Ishikawa (cell line): Measurements from ENCODE around the gene FBL.

ENCODE experiments used
- CEBPB ChIP-seq: IDR thresholded peaks from 2 replicates; pipeline ENCODE4 v1.6.1; 2012
- CREB1 ChIP-seq: IDR thresholded peaks from 2 replicates; pipeline ENCODE4 v1.6.1; 2012; ENCODE audit warnings: low read depth
- EGR1 ChIP-seq: IDR thresholded peaks from 2 replicates; pipeline ENCODE4 v1.6.1; 2012
- EP300 ChIP-seq: IDR thresholded peaks from 2 replicates; pipeline ENCODE4 v1.6.1; 2012; ENCODE audit warnings: borderline replicate concordance
- FOXM1 ChIP-seq: IDR thresholded peaks from 2 replicates; pipeline ENCODE4 v1.6.1; 2012; ENCODE audit warnings: low read depth, borderline replicate concordance
- MAX ChIP-seq: IDR thresholded peaks from 2 replicates; pipeline ENCODE4 v1.6.1; 2012
- NFIC ChIP-seq: IDR thresholded peaks from 2 replicates; pipeline ENCODE4 v1.6.1; 2012
- RAD21 ChIP-seq: IDR thresholded peaks from 2 replicates; pipeline ENCODE4 v1.6.1; 2012; ENCODE audit warnings: low read depth
- REST ChIP-seq: IDR thresholded peaks from 2 replicates; pipeline ENCODE4 v1.6.1; 2012; ENCODE audit warnings: low read depth, mild to moderate bottlenecking
- TAF1 ChIP-seq: IDR thresholded peaks from 2 replicates; pipeline ENCODE4 v1.6.1; 2012; ENCODE audit warnings: low read depth, mild to moderate bottlenecking
- TCF12 ChIP-seq: IDR thresholded peaks from 2 replicates; pipeline ENCODE4 v1.6.1; 2012; ENCODE audit warnings: low read depth
- TEAD4 ChIP-seq: IDR thresholded peaks from 2 replicates; pipeline ENCODE4 v1.6.1; 2012
- USF1 ChIP-seq: IDR thresholded peaks from 2 replicates; pipeline ENCODE4 v1.6.1; 2012
- YY1 ChIP-seq: IDR thresholded peaks from 2 replicates; pipeline ENCODE4 v1.6.1; 2012; ENCODE audit warnings: low read depth
- ZBTB7A ChIP-seq: IDR thresholded peaks from 2 replicates; pipeline ENCODE4 v1.6.1; 2012; ENCODE audit warnings: low read depth

Gene FBL

DNA sequence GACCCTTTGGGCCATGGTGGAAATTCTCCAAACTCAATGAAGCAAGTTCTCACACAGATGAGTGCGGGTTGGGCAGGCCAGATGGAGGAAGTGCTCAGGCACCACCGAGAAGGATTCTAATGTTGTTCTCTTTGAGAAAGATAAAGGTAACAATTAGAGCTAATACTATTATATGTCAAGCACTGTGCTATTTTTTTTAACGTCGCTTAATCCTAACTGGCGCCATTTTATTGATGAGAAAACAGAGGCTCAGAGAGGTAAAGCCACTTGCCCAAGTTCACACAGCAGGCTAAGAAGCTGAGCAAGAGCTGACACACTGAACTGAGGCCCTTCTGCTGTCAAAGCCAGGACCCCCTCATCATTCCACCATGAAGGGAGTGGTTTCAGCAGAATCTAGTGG is 1.0 kb downstream of the FBL start:
- TF ChIP-seq CEBPB: no peak
- no peak for TF ChIP-seq USF1
- TF ChIP-seq NFIC: no peak
- TF ChIP-seq TEAD4: no peak
- no peak for TF ChIP-seq EP300
- TF ChIP-seq FOXM1: no peak
- TF ChIP-seq ZBTB7A: no peak
- no peak for TF ChIP-seq TAF1
- TF ChIP-seq TCF12: no peak
- no peak for TF ChIP-seq CREB1
- no peak for TF ChIP-seq MAX

DNA sequence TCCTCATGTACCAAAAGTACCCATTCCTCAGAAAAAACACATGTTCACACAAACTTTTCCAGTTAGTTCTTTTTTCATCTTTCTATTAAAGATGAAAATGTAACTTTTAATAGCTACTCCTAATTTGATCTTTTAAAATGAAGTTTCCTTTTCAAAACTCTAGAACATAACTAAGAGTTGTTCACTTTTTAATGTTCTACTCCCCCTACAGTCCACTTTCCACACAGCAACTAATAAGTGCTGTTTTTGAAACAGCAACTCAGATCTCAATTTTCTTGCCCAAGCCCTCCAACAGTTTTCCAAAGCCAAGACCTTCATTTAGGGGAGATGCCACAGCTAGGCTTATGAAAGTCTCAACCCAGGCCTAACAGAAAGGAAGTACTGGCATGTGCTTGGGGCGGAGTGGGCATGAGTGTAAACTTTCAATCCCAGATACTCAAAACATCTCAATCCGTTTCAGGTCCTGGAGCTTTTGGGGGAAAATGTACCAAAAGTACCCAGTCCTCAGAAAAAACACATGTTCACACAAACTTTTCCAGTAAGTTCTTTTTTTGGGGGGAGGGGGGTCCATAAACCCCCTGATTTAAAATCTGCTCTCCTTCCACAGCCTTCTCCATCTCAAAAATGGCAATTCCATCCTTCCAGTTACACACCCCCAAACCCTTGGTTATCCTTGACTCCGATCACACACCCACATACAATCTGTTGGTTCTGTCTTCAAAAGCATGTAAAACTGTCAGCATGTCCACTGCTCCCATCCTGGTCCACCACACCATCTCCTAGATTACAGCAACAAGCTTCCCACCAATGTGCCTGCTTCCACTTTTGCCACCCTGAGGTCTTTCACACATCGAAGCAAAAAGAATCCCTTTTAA is 2.0 kb downstream of the FBL start:
- TF ChIP-seq RAD21 (peak; percentile 47), CEBPB (no peak)

DNA sequence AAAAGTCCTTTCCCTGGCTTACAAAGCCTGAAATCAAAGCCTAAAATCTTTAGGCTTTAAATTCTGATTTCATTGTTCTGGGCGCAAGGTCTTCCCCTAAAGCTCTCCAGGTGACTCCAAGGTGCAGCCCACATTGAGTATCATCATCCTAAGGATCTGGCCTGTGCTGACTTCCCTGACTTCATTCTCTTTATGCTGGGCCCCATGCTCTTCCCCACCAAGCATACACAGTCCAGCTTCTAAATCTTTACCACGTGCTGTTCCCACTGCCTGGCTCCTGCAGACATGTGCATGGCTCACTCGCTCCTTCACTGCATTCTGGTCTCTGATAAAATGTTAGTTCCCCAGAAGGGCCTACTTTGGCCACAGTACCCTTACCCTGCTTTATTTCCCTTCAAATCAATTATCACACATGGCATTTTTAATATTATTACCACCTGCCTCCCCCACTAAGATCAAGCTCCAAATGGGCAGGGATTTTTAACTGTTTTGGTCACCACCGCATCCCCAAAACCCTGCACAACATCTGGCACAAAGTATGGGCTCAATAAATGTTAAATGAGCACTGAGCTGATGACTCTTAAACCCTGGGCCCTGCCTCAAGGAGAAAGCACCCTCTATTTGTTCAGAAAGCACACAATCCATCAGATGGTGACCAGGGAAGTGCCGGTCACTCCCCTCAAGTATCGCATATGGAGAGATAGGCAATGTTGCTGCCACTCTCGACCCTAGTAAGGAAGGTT is 3.3 kb downstream of the FBL start:
- no peak for TF ChIP-seq USF1
- no peak for TF ChIP-seq ZBTB7A
- TF ChIP-seq TEAD4: no peak
- TF ChIP-seq NFIC: no peak
- no peak for TF ChIP-seq CREB1
- TF ChIP-seq EGR1: no peak
- no peak for TF ChIP-seq REST
- no peak for TF ChIP-seq CEBPB
- no peak for TF ChIP-seq YY1
- TF ChIP-seq MAX: no peak
- no peak for TF ChIP-seq FOXM1
- TF ChIP-seq TAF1: no peak
- no peak for TF ChIP-seq RAD21
- TF ChIP-seq EP300: no peak
- no peak for TF ChIP-seq TCF12

- no peak for TF ChIP-seq TEAD4
- TF ChIP-seq USF1: no peak
- TF ChIP-seq EGR1: no peak
- TF ChIP-seq EP300: no peak
- no peak for TF ChIP-seq MAX
- no peak for TF ChIP-seq YY1
- no peak for TF ChIP-seq ZBTB7A
- TF ChIP-seq NFIC: no peak
- no peak for TF ChIP-seq TAF1
- TF ChIP-seq REST: no peak
- TF ChIP-seq RAD21: no peak
- no peak for TF ChIP-seq CREB1
- no peak for TF ChIP-seq TCF12
- TF ChIP-seq CEBPB: no peak
These were observed 5.1 kb downstream of the FBL start for GRCh38 chr19:39841041-39841440.

DNA sequence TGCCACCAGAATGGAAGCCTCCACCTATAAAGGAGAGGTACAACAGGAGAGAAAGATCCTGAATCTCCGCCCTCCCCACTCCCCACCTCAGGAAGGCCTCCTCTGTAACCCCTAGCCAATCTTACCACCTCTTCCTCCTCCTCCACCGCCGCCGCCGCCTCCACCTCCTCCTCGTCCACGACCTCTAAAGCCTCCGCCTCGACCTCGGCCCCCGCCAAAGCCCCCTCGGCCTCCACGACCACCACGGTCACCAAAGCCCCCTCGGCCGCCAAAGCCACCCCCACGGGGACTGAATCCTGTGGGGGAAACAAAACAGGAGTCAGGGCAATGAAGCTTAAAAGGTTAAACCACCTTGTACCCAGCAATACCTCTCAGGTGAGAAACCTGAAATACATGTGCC is 5.7 kb downstream of the FBL start:
- TF ChIP-seq NFIC: no peak
- no peak for TF ChIP-seq USF1
- no peak for TF ChIP-seq REST
- TF ChIP-seq CREB1: no peak
- TF ChIP-seq MAX: no peak
- no peak for TF ChIP-seq TEAD4
- TF ChIP-seq EGR1: no peak
- no peak for TF ChIP-seq FOXM1
- no peak for TF ChIP-seq CEBPB
- no peak for TF ChIP-seq YY1
- TF ChIP-seq TCF12: no peak
- TF ChIP-seq EP300: no peak
- TF ChIP-seq ZBTB7A: no peak
- no peak for TF ChIP-seq RAD21
- TF ChIP-seq TAF1: no peak
